GM21717 (cell line): Measurements from ENCODE around the gene NUAK2.

Source experiments
- ATAC-seq: cut with Tn5 transposase; IDR thresholded peaks from one replicate; pipeline ENCODE4 v1.9.1; 2021; ENCODE audit warnings: mild to moderate bottlenecking, moderate library complexity; ENCODE audit not compliant: unreplicated experiment

Gene NUAK2

DNA sequence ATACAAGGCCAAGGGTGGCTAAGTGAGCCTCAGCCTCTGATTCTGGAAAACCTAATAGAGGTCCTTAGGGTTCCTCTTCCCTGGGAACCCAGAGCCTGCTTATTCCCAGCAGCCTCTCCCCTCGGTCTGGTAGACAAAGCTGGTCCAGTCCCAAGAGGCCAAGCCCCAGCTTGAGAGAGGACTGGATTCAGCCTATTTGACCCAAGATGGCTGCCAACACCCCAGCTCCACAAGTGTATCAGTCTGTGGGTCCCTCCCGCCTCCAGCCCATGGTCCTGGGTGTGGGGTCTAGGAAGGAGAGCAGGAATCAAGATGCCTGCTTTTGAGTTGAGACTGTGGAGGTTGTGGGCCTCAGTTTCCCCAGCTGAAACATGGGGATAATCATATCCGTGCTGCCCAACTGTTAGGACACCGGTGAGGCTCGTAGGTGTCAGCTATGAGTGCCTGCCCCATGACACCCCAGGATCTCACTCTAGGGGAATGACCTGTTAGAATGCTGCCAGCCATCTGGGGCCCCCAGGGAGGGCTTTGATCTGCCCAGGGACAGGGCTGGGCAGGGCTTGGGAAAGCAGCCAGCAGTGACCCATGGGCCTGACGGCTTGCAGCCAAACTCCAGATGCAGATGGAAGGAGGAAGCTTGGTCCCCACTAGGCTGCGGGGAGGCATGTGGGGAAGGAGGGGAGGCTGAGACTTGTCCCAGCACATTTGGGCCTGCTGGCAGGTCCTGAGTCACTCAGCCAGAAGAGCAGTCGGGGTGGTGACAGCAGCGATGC, 45.4 kb downstream of the NUAK2 start:
- ATAC-seq, result no peak

- no peak for ATAC-seq
Measured at GRCh38 chr1:205275133-205275532, 46.4 kb downstream of the NUAK2 start.

- ATAC-seq, result no peak
Measured at GRCh38 chr1:205274041-205274691, 47.4 kb downstream of the NUAK2 start.

GRCh38 chr1:205273551-205273982, 48.0 kb downstream of the NUAK2 start:
- no peak for ATAC-seq

DNA sequence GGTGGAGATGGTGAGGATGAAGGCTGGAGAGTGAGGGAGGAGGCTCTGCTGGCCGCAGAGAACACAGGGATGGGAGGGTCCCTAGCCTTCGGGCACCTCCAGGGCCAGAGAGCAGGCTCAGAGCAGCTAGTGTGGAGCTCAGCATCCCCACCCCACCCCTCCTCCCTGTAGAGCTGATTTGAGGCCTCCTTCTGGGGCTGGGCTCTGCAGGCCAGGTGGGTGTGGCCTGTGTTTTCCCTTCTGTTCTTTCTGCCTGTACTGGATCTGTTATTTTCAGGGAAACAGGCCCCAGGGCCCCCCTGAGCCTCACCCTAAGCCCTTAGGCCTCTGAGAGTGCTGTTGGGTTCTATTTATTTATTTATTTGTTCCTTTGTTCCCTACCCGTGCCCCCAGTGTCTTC, 49.0 kb downstream of the NUAK2 start:
- ATAC-seq, result no peak

DNA sequence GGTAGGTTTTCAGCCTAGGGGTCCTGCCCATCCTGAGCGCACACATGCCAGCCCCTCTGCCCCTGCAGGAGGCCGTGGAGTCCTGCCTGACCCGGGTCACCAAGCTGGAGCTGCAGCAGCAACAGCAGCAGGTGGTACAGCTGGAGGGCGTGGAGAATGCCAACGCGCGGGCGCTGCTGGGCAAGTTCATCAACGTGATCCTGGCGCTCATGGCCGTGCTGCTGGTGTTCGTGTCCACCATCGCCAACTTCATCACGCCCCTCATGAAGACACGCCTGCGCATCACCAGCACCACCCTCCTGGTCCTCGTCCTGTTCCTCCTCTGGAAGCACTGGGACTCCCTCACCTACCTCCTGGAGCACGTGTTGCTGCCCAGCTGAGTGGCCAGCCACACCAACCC, 49.8 kb downstream of the NUAK2 start:
- ATAC-seq, result no peak

DNA sequence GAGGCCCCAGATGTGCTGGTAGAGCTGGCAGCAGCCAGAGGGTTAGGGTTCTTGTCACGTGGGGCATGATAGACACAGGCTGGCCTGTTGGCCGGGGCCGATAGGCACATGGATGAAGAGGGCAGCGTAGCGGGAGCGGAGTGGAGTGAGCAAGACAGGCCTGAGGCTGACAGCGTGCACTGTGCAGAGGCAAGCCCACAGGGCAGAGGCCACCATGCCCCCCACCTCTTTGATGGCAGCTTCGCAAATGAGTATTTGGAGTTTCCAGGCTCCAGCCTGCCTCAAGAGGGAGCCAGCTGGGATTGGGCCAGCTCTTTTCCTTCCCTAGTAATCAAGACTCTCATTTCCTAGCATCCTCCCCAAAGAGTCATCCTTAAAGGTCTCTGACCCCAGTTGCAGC, 50.3 kb downstream of the NUAK2 start:
- ATAC-seq, result no peak

DNA sequence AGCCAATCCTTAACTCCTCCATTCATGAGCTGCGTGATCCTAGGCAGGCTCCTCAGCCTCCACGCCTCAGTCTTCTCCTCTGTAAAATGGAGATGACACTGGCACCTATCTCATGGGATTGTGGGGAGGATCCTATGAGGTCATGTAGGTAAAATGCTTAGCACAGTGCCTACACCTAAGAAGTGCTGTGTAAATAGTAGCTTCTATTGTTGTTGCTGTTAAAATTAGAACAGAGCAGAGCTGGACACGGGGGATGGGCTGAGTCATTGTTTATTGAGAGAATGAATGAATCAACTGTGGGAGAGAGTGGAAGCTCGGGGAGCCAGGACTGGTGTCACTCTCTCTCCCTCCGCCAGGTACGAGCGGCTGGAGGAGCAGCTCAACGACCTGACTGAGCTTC, 50.8 kb downstream of the NUAK2 start:
- ATAC-seq, result no peak

DNA sequence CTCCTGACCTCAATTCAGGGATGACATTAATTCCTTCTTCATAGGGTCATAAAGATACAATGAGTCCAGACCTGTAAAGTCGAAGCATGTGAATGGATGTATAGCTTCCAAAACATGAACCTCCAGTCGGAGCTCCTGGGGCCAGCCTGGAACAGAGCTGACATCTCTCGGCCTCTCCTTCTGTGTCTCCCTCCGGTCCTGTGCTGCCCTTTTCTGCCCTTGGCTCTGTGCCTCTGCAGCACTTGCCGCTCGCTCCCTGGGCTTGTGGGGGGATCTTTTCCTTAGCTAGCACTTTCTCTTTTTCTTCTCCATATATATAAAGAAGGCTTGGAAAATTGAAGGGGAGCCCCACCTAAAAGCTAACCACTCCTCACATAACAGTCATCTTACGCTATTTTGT, 51.3 kb downstream of the NUAK2 start:
- no peak for ATAC-seq

- no peak for ATAC-seq
Measured at GRCh38 chr1:205269711-205270110, 51.8 kb downstream of the NUAK2 start.

DNA sequence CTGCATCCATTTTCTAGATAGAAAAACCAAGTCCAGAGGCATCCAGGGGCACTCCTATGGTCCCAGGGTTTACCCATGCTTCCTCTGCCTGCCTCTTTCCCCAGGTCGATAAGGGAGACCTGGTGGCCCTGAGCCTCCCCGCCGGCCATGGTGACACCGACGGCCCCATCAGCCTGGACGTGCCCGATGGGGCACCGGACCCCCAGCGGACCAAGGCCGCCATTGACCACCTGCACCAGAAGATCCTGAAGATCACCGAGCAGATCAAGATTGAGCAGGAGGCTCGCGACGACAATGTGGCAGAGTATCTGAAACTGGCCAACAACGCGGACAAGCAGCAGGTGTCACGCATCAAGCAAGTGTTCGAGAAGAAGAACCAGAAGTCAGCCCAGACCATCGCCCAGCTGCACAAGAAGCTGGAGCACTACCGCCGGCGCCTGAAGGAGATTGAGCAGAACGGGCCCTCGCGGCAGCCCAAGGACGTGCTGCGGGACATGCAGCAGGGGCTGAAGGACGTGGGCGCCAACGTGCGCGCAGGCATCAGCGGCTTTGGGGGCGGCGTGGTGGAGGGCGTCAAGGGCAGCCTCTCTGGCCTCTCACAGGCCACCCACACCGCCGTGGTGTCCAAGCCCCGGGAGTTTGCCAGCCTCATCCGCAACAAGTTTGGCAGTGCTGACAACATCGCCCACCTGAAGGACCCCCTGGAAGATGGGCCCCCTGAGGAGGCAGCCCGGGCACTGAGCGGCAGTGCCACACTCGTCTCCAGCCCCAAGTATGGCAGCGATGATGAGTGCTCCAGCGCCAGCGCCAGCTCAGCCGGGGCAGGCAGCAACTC, 52.5 kb downstream of the NUAK2 start:
- no peak for ATAC-seq

DNA sequence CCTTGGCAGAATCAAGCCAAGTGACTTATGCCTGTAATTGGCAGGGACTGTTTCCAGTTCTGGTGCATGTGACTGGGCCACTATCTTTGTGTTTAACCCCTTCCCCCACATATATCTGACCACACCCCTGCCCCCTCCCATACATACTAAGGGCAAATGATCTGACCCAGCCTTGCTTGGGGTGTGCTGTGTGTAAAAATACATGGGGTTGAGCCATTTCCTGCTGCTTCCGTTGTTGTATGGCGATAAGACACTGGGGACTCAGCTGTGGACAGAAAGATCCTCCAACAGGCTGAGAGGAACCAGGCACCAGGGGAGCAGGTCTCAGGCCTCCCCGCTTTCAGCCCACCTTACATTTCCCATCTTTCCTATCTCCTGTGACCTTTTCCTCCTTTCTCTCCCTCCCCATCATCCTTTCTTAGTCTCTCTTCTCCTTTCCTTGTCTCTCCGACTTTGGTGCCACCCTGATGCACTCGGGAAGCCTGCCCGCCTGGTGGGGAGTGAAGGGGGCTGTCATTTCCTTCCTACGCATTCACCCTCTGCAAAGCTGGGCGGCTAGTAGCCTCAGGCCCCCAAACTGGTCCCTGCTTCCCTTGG, 54.1 kb downstream of the NUAK2 start:
- no peak for ATAC-seq

- ATAC-seq, result no peak
Measured at GRCh38 chr1:205266611-205267305, 54.8 kb downstream of the NUAK2 start.

- no peak for ATAC-seq
Measured at GRCh38 chr1:205263580-205264190, 57.9 kb downstream of the NUAK2 start.

DNA sequence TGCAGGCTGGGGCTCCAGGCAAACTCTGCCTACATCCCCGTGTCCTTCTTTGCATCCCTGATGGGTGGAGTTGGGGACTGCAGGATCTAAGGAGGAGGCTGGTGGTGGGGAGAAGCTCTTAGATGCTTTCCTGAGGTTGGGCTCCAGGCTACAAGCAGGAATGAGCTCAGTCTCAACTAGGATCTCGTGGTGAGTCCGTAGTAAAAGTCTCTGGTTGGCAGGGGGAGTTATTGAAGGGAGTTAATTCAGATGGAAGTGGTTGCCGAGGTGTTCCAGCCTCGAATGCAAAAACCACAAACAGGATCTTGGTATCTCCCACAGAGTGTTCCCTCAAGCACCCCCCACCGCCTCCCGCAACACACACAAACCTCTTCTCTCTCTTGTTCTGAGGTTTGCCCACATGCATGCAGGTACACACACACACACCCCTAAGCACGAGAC, 58.8 kb downstream of the NUAK2 start:
- ATAC-seq, result no peak

DNA sequence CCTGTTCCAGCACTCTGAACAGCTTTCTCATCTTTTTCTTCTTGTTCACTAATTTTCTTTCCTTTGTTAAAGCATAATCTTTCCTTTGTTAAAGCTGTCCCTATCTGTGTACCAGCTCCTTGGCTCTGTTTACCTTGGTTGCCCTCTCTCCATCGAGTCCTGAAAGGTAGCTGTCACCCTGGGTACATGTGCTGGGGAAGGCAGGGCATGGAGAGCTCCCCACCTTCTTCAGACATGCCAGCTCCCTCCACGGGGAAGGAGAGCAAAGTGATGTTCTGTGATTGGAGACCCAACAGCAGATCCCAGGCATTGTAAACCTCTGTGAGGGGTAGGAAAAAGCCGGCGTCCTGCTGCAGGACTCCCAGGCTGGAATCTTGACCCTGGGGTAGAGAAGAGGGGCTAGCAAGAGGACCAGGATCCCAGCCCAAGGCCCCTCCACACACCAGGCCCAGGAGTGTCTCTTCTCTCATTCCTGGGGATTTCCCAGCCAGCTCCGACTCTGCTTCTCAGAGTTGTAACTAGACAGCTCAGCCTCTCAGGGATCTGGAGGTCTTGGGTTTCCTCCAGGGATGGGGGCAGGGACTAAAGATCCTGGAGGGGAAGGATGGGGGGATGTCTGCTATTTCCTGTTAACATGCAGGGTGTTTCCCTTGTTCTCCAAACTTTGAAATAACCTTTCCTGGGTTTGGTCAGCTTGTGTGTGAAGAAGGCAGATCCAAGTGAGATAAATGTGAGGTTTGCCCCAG, 59.4 kb downstream of the NUAK2 start:
- no peak for ATAC-seq

GRCh38 chr1:205260948-205261732, 60.4 kb downstream of the NUAK2 start:
- ATAC-seq, result no peak

- no peak for ATAC-seq
Measured at GRCh38 chr1:205259998-205260397, 61.5 kb downstream of the NUAK2 start.
